ENCODE data around the gene RAB11FIP4.
A peak's percentile ranks its signal among the peaks of the same experiment; 100 is the strongest.

RAB11FIP4 gene

GRCh38 chr17:31580316-31580705 is 188.8 kb downstream of the RAB11FIP4 start:
- no peak for TF ChIP-seq TAF1 (IDR thresholded peaks at IDR 0.05; ENCODE audit: borderline replicate concordance, insufficient read depth, low read length)
- TF ChIP-seq SIN3A (IDR thresholded peaks at IDR 0.05; ENCODE audit: borderline replicate concordance, insufficient read depth, low read length): no peak
- TF ChIP-seq FOXP2 (optimal IDR thresholded peaks at IDR 0.05; ENCODE audit: borderline replicate concordance, extremely low read depth, extremely low read length, insufficient read depth): no peak
- no peak for TF ChIP-seq POLR2AphosphoS5 (IDR thresholded peaks at IDR 0.05; ENCODE audit: low read depth, low read length)

- TF ChIP-seq FOXP2 (optimal IDR thresholded peaks at IDR 0.05; ENCODE audit: borderline replicate concordance, extremely low read depth, extremely low read length, insufficient read depth): peak; percentile 10
- no peak for TF ChIP-seq POLR2AphosphoS5 (IDR thresholded peaks at IDR 0.05; ENCODE audit: low read depth, low read length)
- no peak for TF ChIP-seq SIN3A (IDR thresholded peaks at IDR 0.05; ENCODE audit: borderline replicate concordance, insufficient read depth, low read length)
- 0 out of 2 replicates have a peak, but pooled peaks have one; percentile 23 for TF ChIP-seq TAF1 (IDR thresholded peaks at IDR 0.05; ENCODE audit: borderline replicate concordance, insufficient read depth, low read length)
- TF ChIP-seq REST (IDR thresholded peaks at IDR 0.05; ENCODE audit: insufficient read depth in 1 of 2, low read depth in 2 of 2, low read length in 2 of 2): peak; percentile 11 to 36; a peak in 1 of 4 replicates
Observed at GRCh38 chr17:31580706-31581490, 189.4 kb downstream of the RAB11FIP4 start.

GRCh38 chr17:31581491-31581890 is 190.0 kb downstream of the RAB11FIP4 start:
- TF ChIP-seq REST (IDR thresholded peaks at IDR 0.05; ENCODE audit: insufficient read depth in 1 of 2, low read depth in 2 of 2, low read length in 2 of 2) (no peak), POLR2AphosphoS5 (IDR thresholded peaks at IDR 0.05; ENCODE audit: low read depth, low read length) (peak; percentile 49; the same call in 1 of the 2 replicates)

- TF ChIP-seq TAF1 (IDR thresholded peaks at IDR 0.05; ENCODE audit: borderline replicate concordance, insufficient read depth, low read length) (no peak), SIN3A (IDR thresholded peaks at IDR 0.05; ENCODE audit: borderline replicate concordance, insufficient read depth, low read length) (no peak), FOXP2 (optimal IDR thresholded peaks at IDR 0.05; ENCODE audit: borderline replicate concordance, extremely low read depth, extremely low read length, insufficient read depth) (no peak), POLR2AphosphoS5 (IDR thresholded peaks at IDR 0.05; ENCODE audit: low read depth, low read length) (no peak), REST (IDR thresholded peaks at IDR 0.05; ENCODE audit: insufficient read depth in 1 of 2, low read depth in 2 of 2, low read length in 2 of 2) (no peak)
Observed at GRCh38 chr17:31582151-31582907, 190.9 kb downstream of the RAB11FIP4 start.

GRCh38 chr17:31583772-31584356 is 192.4 kb downstream of the RAB11FIP4 start:
- TF ChIP-seq FOXP2 (optimal IDR thresholded peaks at IDR 0.05; ENCODE audit: borderline replicate concordance, extremely low read depth, extremely low read length, insufficient read depth): no peak
- TF ChIP-seq SIN3A (IDR thresholded peaks at IDR 0.05; ENCODE audit: borderline replicate concordance, insufficient read depth, low read length): no peak
- no peak for TF ChIP-seq TAF1 (IDR thresholded peaks at IDR 0.05; ENCODE audit: borderline replicate concordance, insufficient read depth, low read length)
- TF ChIP-seq POLR2AphosphoS5 (IDR thresholded peaks at IDR 0.05; ENCODE audit: low read depth, low read length): no peak
- no peak for TF ChIP-seq REST (IDR thresholded peaks at IDR 0.05; ENCODE audit: insufficient read depth in 1 of 2, low read depth in 2 of 2, low read length in 2 of 2)

Data from PFSK-1 (cell line).